ENCODE results near the gene ITGB4.

ITGB4 gene

GRCh38 chr17:75691801-75692626 is 29.2 kb upstream of the ITGB4 start:
- DNase-seq (ENCODE audit: low read depth) = no peak
- TF ChIP-seq CTCF (conservative IDR thresholded peaks at IDR 0.05; ENCODE audit: low read depth, low read length) = no peak
- H3K4me3 ChIP-seq (ENCODE audit: low read length) = no peak overlapping the region

DNA sequence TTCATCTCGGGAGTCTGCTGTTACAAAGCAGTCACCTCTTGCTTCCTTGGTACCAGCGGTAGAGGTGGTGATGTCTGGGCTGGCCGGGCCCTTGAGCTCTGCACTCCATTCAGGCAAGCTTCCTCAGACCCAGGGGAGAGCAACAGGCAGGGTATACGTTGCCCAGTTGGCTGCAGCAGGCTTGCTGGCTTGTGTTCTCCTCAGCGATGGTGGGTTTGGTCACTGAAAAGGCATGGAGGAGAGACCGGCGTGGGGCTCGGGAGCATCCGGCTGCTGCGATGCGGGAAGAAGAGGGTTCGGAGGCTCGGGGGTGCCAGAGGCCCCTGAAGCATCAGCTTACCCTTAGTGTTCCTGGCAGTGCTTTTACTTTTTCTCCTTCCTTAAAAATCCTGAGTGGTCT is 28.3 kb upstream of the ITGB4 start:
- H3K4me3 ChIP-seq (ENCODE audit: low read length) = no peak overlapping the region
- TF ChIP-seq CTCF (conservative IDR thresholded peaks at IDR 0.05; ENCODE audit: low read depth, low read length) = no peak
- DNase-seq (ENCODE audit: low read depth) = no peak

- peak; percentile 33 for TF ChIP-seq CTCF (conservative IDR thresholded peaks at IDR 0.05; ENCODE audit: low read depth, low read length)
- H3K4me3 ChIP-seq (ENCODE audit: low read length) = no peak overlapping the region
- peak; percentile 94 for DNase-seq (ENCODE audit: low read depth)
These were observed 27.5 kb upstream of the ITGB4 start for GRCh38 chr17:75693500-75694481.

DNA sequence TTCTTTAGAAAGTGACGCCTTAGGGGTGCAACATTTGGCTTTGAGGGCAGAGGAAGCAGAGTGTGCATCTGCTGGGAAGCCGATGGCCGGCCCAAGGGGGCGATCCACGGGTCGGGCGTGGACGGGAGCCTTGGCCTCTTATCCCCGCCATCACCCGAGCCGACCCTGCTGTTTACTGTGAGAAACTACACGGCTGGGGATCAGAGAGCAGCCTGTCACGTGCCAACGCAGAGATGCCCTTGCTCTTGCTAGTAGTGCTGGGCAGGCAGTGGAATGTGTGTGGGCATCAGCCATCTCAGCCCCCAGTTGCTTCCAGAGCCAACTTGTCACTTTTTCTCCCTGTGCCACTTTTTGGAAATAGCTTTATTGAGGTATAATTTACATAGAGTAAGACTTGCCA is 26.7 kb upstream of the ITGB4 start:
- no peak for TF ChIP-seq CTCF (conservative IDR thresholded peaks at IDR 0.05; ENCODE audit: low read depth, low read length)
- no peak for DNase-seq (ENCODE audit: low read depth)
- no peak overlapping the region for H3K4me3 ChIP-seq (ENCODE audit: low read length)

DNA sequence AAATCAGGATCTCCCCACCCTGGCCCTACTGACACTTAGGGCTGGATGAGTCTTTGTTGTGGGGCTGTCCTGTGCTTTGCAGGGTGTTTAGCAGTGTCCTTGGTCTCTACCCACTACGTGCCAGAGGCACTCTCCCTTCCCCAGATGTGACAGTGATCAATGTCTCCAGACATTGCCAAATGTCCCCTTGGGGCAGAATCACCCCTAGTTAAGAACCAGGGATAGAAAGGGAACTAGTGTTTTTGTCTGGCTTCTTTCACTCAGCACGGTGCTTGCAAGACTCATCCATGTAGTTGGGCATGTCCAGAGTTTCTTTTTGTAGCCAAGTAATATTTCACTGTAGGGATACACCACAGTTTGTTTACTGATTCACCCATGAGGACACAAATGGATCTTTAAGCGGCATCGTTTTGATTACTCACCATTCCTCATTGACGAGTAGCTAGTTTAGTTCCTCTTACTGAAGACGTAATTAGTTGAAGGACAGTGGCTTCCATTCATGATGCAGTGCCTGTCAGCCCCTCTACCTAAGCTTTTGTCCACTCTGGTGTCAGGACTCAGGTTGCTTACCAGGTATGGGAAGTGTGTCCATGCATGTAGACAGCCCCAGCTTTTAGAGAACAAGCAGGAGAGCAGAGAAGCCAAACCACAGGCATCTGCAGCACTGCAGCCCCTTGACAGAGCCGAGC is 26.0 kb upstream of the ITGB4 start:
- no peak overlapping the region for H3K4me3 ChIP-seq (ENCODE audit: low read length)
- TF ChIP-seq CTCF (conservative IDR thresholded peaks at IDR 0.05; ENCODE audit: low read depth, low read length) = no peak
- no peak for DNase-seq (ENCODE audit: low read depth)

- no peak for DNase-seq (ENCODE audit: low read depth)
- TF ChIP-seq CTCF (conservative IDR thresholded peaks at IDR 0.05; ENCODE audit: low read depth, low read length) = no peak
- H3K4me3 ChIP-seq (ENCODE audit: low read length) = no peak overlapping the region
These were observed 25.4 kb upstream of the ITGB4 start for GRCh38 chr17:75695830-75696271.
